Measurements from ENCODE around the gene OSBPL7. TPM values are rescaled to one million over a fixed set of nuclear protein-coding genes. Genes with fewer than 3 reads are reported as not detected.
A peak's percentile ranks its signal among the peaks of the same experiment; 100 is the strongest.

The OSBPL7 gene
- total RNA-seq, 1 experiment from 2014 or later: 6.2 TPM

DNA sequence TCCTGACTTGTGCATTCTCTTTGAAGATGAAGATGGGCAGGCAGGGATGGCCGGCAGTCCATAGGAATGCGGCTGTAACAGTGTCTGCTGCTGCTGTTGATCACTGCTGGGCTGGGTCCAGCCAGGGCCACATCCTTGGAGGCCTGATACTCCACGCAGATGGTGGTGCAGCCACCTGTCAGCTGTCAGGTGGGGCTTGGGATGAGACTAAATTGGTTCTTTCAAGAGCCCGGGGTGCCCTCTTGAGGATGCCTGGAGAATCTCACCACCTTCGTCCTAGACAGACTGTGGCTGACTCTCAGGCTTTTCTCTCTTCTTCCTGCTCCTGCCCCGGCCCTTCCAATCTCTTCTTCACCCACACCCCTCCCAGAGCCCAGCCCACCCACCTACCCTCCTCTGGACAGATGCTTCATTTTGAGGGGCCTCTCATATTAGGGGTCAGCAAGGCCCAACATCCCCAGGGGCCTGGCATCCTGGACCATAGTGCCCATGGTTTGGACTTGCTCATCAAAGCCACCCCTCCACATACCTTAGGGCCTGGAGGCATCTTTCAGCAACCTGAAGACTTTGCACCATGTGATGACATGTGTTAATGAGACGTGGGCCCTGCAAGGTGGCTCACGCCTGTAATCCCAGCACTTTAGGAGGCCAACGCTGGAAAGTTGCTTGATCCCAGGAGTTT lies 19.1 kb downstream of the OSBPL7 start:
- no peak overlapping the region for H3K4me3 ChIP-seq
- H3K27ac ChIP-seq: no peak overlapping the region
- peak; percentile 30 to 54 for DNase-seq (ENCODE audit: low read depth in 1 of 2, low spot score in 2 of 2)
- no peaks in the 10 kb centered on the region for H3K9me3 ChIP-seq (replicated peaks)
- no peaks in the 10 kb centered on the region for H3K4me1 ChIP-seq (replicated peaks)
- H3K27me3 ChIP-seq (replicated peaks): peaks cover 25% of the 10 kb centered on the region
- H3K36me3 ChIP-seq: peaks cover 5% of the 10 kb centered on the region; the same call in 1 of the 2 replicates

- Histone ChIP-seq H3K36me3 (no peaks in the 10 kb centered on the region), H3K9me3 (replicated peaks) (no peaks in the 10 kb centered on the region), H3K27ac (no peak overlapping the region), H3K4me3 (no peak overlapping the region), H3K27me3 (replicated peaks) (peaks cover 25% of the 10 kb centered on the region), H3K4me1 (replicated peaks) (no peaks in the 10 kb centered on the region)
- no peak for DNase-seq (ENCODE audit: low read depth in 1 of 2, low spot score in 2 of 2)
Observed at GRCh38 chr17:47801906-47802305, 19.7 kb downstream of the OSBPL7 start.

GRCh38 chr17:47801176-47801765 lies 20.3 kb downstream of the OSBPL7 start:
- Histone ChIP-seq H3K36me3 (no peaks in the 10 kb centered on the region), H3K27ac (no peak overlapping the region), H3K9me3 (replicated peaks) (no peaks in the 10 kb centered on the region), H3K4me1 (replicated peaks) (no peaks in the 10 kb centered on the region), H3K27me3 (replicated peaks) (peaks cover 26% of the 10 kb centered on the region), H3K4me3 (no peak overlapping the region)
- DNase-seq (ENCODE audit: low read depth in 1 of 2, low spot score in 2 of 2): no peak

DNA sequence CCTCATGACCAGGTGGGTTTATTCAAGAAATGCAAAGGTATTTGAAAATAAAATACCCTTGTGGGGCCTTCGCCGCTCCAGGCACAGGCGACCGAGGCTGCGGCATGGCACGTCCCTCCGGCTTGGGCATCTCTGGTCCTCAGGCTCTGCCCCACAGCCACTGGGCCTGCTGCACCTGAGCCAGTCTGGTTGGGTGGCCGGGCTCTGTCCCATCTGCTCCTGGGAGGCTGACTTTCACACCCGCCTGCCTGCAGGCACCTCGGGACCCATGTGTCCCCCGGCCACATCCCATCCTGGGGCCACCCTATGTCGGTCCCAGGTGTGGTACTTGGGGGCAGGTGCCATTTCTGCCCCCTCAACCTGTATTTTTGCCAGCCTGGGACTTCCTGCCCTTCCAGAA lies 20.9 kb downstream of the OSBPL7 start:
- peak in 1 of 2 experiments; percentile 41 for DNase-seq (ENCODE audit: low read depth in 1 of 2, low spot score in 2 of 2)
- Histone ChIP-seq H3K27me3 (replicated peaks) (peaks cover 32% of the 10 kb centered on the region), H3K27ac (no peak overlapping the region), H3K4me3 (no peak overlapping the region), H3K36me3 (no peaks in the 10 kb centered on the region), H3K9me3 (replicated peaks) (no peaks in the 10 kb centered on the region), H3K4me1 (replicated peaks) (no peaks in the 10 kb centered on the region)

DNA sequence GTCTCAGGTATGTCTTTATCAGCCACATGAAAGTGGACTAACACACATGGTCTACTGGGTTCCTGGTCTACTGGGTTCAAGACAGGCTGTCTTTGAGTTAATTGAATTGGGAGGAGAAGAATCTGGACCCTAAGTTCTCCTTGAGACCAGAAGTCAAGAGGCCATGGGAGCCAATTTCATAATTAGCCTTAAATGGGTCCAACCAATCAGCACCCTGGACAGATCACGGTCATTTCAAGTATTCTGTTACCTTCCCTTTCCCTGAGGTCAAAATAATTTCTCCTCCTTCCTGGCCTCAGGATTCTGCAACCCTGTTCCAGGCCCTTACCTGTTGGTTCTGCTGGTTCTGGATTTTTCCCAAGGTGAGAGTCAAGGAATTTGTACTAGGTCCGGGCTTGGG lies 23.8 kb downstream of the OSBPL7 start:
- Histone ChIP-seq H3K4me1 (replicated peaks) (no peaks in the 10 kb centered on the region), H3K27ac (no peak overlapping the region), H3K9me3 (replicated peaks) (no peaks in the 10 kb centered on the region), H3K4me3 (no peak overlapping the region), H3K36me3 (no peaks in the 10 kb centered on the region), H3K27me3 (replicated peaks) (peaks cover 59% of the 10 kb centered on the region)
- peak in 1 of 2 experiments; percentile 31 for DNase-seq (ENCODE audit: low read depth in 1 of 2, low spot score in 2 of 2)

- Histone ChIP-seq H3K27ac (no peak overlapping the region), H3K27me3 (replicated peaks) (peaks cover 84% of the 10 kb centered on the region), H3K9me3 (replicated peaks) (no peaks in the 10 kb centered on the region), H3K4me1 (replicated peaks) (peaks cover 10% of the 10 kb centered on the region), H3K4me3 (no peak overlapping the region), H3K36me3 (no peaks in the 10 kb centered on the region)
- DNase-seq (ENCODE audit: low read depth in 1 of 2, low spot score in 2 of 2): peak in 1 of 2 experiments; percentile 16
Observed at GRCh38 chr17:47792979-47793378, 28.6 kb downstream of the OSBPL7 start.

DNA sequence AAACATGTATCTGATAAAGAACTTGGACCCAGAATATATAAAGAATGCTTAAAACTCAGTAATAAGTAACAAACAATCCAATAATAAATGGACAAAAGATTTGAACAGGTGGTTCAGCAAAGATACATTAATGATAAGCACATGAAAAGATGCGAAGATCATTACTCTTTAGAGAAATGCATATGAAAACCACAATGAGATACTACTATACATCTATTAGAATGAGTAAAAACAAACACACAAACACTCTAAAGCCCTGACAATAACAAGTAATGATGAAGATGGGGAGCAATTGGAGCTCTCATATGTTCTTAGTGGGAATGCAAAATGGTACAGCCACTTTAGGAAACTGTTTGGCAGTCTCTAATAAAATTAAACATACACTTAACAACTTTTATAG lies 29.1 kb downstream of the OSBPL7 start:
- DNase-seq (ENCODE audit: low read depth in 1 of 2, low spot score in 2 of 2): no peak
- H3K9me3 ChIP-seq (replicated peaks): no peaks in the 10 kb centered on the region
- H3K36me3 ChIP-seq: no peaks in the 10 kb centered on the region
- H3K27me3 ChIP-seq (replicated peaks): peaks cover 81% of the 10 kb centered on the region
- H3K4me3 ChIP-seq: no peak overlapping the region
- H3K27ac ChIP-seq: no peak overlapping the region
- peaks cover 10% of the 10 kb centered on the region for H3K4me1 ChIP-seq (replicated peaks)

- Histone ChIP-seq H3K27ac (no peak overlapping the region), H3K27me3 (replicated peaks) (peaks cover 84% of the 10 kb centered on the region), H3K9me3 (replicated peaks) (no peaks in the 10 kb centered on the region), H3K4me3 (no peak overlapping the region), H3K4me1 (replicated peaks) (peaks cover 10% of the 10 kb centered on the region), H3K36me3 (no peaks in the 10 kb centered on the region)
- peak in 1 of 2 experiments; percentile 27 for DNase-seq (ENCODE audit: low read depth in 1 of 2, low spot score in 2 of 2)
Observed at GRCh38 chr17:47791025-47791424, 30.6 kb downstream of the OSBPL7 start.

DNA sequence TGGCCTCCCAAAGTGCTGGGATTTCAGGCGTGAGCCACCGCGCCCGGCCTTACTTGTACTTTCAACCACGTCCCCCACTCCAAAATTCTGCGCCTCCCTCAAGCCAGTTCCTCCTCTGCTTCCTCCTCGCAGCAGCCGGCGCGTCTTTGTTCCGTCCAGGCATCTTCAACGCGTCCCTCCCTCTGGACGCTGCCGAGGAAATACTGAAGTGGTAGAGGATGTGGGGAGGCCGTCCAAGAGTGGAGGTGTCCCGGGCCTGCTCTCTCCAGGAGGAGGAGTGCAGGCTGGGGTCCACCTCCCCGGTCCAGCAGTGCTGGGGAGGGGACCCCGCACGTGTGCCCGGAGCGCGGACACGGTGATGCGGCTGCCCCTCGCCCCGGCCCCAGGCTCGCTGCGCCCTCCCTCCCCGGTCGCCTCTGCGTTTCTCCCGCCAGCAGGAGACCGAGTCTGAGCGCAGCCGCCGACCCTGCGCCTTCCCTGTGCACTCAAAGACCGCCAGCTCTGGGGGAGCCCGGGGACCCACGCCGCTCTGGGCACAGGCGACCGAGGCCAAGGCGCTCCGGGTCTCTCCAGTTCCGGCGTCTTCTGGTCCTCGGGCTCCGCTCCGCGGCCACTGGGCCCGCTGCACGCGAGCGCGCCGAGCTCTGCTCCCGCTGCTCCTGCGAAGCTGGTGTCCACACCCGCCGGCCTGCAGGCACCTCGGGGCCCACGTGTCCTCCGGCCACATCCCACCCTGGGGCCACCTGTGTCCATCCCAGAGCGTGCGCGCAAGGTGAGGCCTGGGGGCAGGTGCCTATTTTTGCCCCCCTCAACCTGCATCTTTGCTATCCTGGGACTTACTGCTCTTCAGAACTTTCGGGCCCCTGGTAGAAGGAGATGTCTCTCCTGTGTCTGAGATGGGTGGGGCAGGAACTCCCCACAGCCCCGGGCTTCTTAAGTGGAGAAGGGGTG lies 31.7 kb downstream of the OSBPL7 start:
- peaks cover 73% of the 10 kb centered on the region for H3K27me3 ChIP-seq (replicated peaks)

GRCh38 chr17:47785538-47786123 lies 36.0 kb downstream of the OSBPL7 start:
- Histone ChIP-seq H3K36me3 (no peaks in the 10 kb centered on the region), H3K4me3 (no peak overlapping the region), H3K27me3 (replicated peaks) (peaks cover 59% of the 10 kb centered on the region), H3K27ac (no peak overlapping the region), H3K9me3 (replicated peaks) (0 out of 2 replicates have a peak, but pooled peaks cover 3% of the 10 kb centered on the region), H3K4me1 (replicated peaks) (peaks cover 10% of the 10 kb centered on the region)
- DNase-seq (ENCODE audit: low read depth in 1 of 2, low spot score in 2 of 2): peak in 1 of 2 experiments; percentile 48

More for the DNA sequence above, 31.7 kb downstream of the OSBPL7 start:
- Histone ChIP-seq H3K27ac (no peak overlapping the region), H3K4me3 (peak overlapping the region; percentile 6; the same call in 1 of the 2 replicates), H3K4me1 (replicated peaks) (peaks cover 10% of the 10 kb centered on the region), H3K36me3 (no peaks in the 10 kb centered on the region), H3K9me3 (replicated peaks) (no peaks in the 10 kb centered on the region)
- DNase-seq (ENCODE audit: low read depth in 1 of 2, low spot score in 2 of 2): peak; percentile 37 to 56

DNA sequence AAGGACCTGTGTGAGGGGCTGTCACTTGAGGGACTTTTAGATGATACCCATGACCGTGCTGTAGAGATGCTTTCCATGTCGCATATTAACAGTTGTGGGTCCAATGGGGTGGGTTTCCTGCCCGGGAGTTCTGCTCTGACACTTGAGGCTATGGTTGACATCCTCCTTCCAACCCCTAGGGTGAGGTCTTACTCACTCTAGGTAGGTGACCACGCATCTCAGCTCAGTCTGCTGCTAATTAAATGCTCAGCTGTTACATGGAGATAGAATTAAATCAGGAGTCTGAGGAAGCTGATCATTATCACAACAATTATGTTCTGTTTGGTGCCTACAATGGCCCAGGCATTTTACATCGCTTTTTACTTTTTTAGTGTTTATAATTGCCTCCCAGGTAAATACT lies 40.2 kb downstream of the OSBPL7 start:
- Histone ChIP-seq H3K9me3 (replicated peaks) (peaks cover 3% of the 10 kb centered on the region; the same call in 1 of the 2 replicates), H3K4me1 (replicated peaks) (no peaks in the 10 kb centered on the region), H3K27ac (no peak overlapping the region), H3K36me3 (no peaks in the 10 kb centered on the region), H3K27me3 (replicated peaks) (peaks cover 59% of the 10 kb centered on the region), H3K4me3 (no peak overlapping the region)
- no peak for DNase-seq (ENCODE audit: low read depth in 1 of 2, low spot score in 2 of 2)

DNA sequence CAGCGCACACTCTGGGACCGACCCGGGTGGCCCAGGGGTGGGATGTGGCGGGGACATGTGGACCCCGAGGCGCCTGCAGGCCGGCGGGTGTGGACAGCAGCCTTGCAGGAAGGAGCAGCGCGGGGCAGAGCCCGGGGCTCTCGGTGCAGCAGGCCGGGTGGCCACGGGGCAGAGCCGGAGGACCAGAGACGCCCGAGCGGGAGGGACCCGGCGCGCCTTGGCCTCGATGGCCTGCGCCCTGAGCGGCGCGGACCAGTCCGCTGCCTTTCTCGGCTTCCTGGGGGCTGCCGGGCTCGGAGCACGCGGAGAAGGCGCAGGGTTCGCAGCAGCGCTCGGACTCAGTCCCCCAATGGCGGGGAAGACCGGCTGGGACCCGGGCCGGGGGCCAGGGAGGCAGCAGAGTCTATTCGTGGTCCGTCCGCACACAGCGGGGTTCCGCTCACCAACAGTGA lies 43.4 kb downstream of the OSBPL7 start:
- peak in 1 of 2 experiments; percentile 45 for DNase-seq (ENCODE audit: low read depth in 1 of 2, low spot score in 2 of 2)
- Histone ChIP-seq H3K4me3 (no peak overlapping the region), H3K27me3 (replicated peaks) (peaks cover 62% of the 10 kb centered on the region), H3K27ac (no peak overlapping the region), H3K4me1 (replicated peaks) (no peaks in the 10 kb centered on the region), H3K9me3 (replicated peaks) (peaks cover 3% of the 10 kb centered on the region; the same call in 1 of the 2 replicates), H3K36me3 (no peaks in the 10 kb centered on the region)

Measured in SJSA1 (cell line).